Stimulated activated CD8-positive, alpha-beta memory T cell treated with anti-CD3 and anti-CD28 coated beads, Interleukin-4, amount 100 ng/mL, for 48 hours (primary cell): ENCODE results near the gene POLR2J3.
A peak's percentile ranks its signal among the peaks of the same experiment; 100 is the strongest.
"Not testable (repeated sequence)": the region's sequence is repeated elsewhere in the genome, so short reads cannot be mapped to it uniquely, and the experiment has no call there.

Source experiments
- DNase-seq: peaks from one replicate; pipeline ENCODE4 v3.0.0-alpha.2; 2020

POLR2J3 gene

DNA sequence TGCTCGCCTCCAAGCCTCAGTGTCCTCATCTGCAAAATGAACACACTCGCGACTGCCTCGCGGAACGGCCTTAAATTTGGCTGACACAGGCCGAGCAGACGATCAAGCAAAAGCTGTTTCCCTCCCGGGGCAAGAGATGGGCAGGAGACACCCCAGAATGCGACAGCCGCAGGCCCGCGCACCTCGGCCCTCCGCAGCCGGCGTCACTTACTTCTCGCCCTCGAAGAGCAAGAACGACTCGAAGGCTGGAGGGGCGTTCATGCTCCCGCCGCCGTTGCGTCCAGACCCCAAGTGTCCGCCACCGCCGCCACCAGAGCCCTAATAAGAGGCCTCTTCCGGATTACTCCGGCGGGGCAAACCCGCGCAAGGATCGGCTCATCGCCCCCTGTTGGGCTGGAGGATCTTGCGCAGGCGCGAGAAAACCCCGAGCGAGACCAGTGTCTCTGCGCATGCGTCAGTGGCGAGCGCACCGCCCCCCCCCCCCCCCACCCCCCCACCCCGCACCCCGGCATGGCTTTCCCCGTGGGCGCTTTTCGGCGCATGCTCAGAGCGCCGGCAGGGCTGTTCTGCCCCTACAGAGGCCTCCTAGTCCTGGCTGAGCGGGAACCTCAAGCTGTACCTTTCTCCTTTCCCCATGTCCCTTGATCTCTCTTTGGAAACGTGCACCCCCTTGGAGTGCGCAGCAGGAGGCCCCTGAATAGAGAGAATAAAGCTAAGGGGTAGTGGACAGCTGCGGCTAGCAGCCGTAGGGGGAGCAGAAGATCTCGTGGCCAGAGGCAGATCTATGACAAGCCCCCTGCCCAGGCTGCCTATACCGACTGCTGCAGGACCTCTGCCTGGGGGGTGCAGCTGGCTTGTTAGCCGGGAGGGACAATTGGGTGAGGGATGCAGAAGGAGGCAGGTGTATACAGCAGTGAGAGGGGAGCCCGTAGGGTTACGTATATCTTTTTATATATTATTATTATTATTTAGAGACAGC, at the start of gene POLR2J3:
TSS of gene POLR2J3 (minus strand) at position 323 of the 979 bp plus-strand sequence. CDS start at position 261, 62 bp downstream.
- peak; percentile 100 for DNase-seq

DNA sequence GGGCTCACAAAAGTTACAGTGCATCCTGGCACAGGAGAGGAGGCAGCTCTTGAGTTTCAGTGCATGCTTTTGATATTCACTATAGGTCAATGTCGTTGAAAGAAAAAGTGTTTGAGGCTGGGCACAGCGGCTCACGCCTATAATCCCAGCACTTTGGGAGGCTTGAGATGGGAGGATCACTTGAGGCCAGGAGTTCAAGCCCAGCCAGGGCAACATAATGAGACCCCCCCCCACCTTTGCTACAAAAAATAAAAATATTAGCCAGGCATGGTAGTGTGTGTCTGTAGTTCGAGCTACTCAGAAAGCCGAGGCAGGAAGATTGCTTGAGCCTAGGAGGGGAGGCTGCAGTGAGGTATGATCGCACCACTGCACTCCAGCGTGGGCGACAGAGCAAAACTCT, 45.7 kb upstream of the POLR2J3 start:
- DNase-seq, result not testable (repeated sequence)

DNA sequence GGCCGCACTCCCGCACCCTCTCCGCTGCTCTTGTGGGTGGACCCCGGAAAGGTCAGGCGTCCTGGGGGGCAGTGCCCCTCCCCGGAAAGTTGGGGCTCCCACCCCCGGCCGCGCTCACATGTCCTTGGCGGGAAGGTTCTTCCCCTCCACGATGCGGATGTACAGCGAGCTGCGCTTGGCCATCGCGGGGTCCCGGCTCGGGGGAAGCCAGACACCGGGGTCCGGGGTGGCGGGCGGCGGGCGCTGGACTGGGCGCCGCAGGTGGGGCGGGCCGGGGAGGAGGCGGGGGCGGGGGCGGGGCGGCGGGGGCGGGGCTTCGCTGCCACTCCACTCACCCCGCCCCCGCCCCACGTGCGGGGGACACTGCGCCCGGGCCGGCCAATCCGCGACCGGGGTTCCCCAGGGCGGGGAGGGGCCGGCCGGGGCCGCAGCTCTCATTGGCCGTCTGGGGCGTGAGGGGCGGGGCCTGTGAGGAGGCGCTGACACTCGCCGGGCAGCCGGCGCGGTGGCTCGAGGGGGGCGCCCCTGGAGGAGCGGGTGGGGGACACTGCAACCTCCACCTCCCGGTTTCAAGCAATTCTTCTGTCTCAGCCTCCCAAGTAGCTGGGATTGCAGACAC, 44.2 kb upstream of the POLR2J3 start, which contains the start of gene RASA4:
TSS of gene RASA4 (minus strand) at position 250 of the 619 bp plus-strand sequence. CDS start at position 183, 67 bp downstream.
- peak; percentile 56 for DNase-seq

DNA sequence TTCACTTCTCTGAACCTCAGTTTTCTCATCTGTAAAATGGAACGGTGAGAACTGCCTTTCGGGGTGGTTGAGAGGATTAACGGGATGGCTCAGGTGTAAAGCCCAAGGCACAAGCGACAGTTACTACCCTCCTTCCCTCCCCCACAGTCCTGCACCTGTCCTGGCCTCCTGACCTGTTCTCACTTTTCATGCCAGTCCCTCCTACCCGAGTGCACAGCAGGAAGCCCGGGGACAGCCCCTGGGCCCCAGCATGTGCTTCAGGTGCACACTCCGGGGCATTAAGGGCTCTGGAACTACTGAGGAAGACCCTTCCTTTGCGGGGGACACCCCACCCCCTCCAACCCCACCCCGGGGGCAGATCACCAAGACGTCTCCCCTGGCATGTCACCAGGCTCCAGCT, 43.5 kb upstream of the POLR2J3 start:
- DNase-seq, result not testable (repeated sequence)

DNA sequence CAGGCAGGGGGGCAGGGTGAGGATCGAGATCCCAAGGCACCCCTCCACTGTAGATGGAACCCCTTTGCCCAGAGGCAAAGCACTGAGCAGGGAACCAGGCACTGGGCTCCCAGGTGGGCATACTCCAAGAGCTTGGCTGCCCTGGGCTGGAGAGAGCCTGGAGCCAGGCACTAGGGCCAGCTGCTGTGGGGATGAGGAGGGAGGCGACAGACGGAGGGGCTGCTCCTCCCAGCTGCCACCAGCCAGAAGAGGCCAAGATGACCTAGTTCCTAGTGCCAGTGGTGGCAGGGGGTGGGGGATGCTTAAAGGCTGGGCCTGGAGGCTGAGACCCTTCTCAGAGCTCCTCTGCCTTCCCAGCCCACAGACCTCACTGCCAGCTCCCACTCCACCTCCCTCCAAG, 42.5 kb upstream of the POLR2J3 start:
- DNase-seq, result not testable (repeated sequence)

DNA sequence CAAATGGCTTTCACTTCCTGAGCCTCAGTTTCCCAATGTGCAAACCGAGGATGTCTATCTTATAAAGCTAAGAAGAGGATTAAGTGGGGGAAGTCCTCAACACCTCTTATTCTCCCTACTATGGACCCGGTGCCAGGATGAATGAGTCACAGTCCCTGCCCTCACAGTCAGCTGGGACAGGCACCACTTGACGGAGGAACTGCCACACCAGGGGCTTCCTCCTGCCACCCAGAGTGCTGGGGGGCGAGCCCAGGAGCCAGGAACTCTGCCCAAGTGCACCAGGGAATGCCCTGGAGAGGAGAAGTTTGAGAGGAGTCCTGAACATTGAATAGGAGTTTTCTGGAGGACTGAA, 41.9 kb upstream of the POLR2J3 start:
- not testable (repeated sequence) for DNase-seq

DNA sequence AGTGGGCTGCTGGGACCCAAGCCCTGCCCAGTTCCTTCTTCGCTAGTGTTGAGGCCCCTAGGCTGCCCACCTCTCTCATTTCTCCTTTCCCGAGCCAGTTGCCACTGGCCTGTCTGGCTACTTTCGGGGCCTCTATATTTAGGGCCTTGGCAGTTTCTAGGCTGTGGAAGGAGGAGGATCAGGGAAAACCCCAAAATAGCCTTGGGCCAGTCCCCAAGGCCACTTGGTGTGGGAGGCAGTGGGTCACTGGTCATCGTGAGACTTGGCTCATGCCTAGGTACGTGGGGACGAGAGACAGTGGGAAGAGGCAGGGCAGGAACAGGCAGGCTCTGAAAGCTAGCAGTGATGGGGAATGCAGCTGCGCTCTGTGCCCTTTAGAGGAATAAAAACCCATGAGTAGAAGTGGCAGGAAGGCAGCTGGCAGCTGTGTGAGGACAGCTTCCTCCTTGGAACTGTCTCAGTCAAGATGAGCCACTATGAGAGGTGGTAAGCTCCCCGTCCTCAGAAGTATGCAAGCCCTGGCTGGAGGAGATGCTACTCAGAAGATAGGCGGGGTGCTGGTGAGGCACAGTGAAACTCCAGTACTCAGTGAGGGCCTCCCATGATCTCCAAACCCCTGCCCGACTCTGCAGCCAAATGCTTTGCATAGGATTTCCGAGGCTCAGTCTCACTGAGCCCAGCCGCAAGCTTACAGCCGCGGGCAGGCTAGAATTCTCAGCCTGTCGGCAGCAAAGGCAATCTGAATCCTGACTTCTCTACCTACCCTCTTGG, 41.4 kb upstream of the POLR2J3 start:
- DNase-seq, result not testable (repeated sequence)

DNA sequence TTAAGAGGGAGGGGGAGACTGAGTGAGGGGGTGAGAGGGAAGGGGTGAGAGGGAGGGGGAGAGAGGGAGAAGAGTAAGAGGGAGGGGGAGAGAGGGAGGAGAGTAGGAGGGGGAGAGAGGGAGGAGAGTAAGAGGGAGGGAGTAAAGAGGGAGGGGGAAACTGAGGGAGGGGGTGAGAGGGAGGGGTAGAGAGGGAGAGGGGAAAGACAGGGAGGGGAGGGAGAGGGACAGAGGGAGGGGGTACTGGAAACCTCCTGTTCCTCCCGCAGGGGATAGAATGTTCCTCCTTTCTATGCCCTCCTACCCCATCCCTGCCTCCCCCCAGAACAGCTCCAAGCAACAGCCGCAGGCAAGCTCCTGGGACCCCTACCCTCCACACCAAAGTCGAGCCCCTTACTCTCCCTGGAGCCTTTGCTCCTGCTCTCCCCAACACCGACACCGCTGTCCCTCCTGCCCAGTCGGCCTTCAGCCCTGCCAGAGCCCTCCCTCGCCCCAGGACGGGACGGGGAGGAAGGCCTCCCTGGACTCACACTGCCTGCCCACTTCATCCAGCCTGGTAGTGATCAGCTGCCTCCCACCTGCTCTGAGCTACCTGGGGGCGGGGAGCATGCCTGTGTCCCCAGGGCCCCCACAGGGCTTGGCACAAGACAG, 39.4 kb upstream of the POLR2J3 start:
- DNase-seq, result not testable (repeated sequence)

DNA sequence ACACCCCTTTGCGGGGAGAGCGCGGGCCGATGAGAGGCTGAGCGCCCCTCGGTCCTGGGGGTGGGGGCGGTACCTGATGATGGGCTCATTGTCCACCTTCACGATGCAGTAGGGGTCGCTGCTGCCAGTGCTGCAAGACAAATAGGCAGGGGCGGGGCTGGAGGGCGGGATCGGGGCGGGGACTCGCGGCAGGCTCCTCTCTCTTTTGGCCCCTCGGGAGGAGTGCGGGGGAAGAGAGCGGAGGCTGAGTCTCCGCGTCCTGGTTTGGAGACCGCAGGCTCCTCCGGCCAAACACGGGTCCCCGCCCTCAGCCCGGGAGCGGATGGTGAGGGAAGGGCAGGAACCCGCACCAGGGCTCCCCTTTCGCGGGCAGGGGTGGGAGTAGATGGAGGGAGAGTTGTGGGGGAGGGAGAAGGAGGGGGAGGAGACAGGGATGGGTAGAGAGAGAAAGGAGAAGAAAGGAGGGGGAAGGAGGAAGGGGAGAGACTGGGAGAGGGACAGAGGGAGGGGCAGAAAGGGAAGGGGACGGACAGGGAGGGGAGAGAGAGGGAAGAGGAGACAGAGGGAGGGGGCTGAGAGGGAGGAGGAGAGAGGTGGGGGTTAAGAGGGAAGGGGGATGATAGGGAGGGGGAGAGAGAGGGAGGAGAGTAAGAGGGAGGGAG, 38.8 kb upstream of the POLR2J3 start:
- not testable (repeated sequence) for DNase-seq

DNA sequence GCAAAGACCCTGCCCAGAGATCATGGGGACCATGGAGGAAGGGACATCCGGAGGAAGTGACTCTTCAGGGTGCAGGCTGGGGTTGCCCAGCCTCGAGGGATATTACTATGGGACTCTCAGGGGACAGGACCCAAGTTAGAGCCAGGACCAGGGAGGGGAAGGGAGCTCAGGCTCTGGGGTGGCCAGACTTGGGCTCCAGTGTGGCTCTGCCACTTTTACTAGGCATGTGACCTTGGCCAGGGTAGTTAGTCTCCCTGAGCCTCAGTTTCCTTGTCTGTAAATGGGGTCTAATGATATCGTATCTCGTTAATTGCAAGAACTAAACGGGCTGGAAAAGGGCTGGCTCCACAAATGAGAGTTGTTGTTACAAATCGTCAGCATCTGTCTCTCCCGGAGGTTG, 38.1 kb upstream of the POLR2J3 start:
- not testable (repeated sequence) for DNase-seq

DNA sequence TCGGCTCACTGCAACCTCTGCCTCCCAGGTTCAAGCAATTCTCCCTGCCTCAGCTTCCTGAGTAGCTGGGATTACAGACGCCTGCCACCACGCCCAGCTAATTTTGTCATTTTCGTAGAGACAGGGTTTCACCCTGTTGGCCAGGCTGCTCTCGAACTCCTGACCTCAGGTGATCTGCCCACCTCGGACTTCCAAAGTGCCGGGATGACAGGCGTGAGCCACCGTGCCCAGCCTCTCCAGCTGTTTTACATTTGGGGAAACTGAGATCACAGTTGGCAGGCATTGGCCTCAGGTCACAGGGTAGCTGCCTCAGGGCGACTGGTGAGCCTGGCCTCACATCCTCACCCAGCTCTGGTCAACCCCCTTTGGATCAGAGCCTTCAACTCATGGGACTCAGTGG, 37.4 kb upstream of the POLR2J3 start:
- not testable (repeated sequence) for DNase-seq

DNA sequence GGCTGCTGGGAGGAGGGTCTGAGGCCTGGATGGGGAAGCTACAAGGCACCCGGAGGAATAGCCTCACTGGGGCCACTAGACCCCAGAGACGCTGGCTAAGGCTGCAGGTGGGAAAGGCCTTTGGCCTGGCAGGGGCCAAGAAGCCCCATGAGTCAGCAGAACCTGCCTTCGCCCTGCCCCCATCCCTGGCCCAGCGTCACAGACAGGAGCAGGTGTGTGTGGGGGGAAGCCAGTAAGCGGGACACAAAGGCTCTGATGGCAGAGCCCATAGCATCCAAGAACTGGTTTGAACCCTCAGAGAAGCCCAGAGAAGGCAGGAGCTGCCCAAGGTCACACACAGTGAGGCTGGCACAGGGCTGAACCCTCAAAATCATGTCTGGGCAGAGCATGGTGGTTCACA, 34.5 kb upstream of the POLR2J3 start:
- DNase-seq, result not testable (repeated sequence)

DNA sequence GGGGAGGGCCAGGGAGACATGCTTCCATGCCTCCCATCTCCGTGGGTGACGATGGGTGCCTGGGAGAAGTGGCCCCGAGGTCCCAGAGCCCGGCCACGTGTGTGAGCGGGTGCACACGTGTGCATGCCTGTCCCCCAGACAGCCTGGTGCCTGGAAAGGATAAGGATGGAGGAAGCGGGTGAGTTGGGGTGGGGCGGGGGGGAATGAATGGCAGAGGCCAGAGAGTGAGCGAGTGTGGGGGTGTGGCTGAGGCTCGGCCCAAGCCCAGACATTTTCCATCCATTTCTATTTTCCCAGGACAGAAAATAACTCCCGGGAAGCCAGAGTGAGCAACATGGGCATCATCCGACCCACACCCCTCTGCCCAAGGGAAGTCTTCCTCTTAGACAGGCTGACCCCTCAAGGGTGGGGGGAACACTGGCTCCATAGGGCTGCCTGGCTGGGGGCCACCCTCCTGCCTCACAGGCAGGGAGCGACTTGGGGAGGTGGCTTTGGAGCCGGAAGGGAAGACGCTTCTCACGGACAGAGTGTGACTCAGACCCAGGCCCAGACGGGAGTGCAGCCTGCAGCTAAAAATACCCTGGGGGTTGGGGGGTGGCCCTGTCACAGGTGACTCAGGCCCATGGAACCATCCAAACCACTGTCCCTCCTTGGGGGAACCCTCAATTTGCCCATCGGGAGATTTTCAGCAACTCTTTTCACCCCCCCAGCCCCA, 32.2 kb upstream of the POLR2J3 start:
- not testable (repeated sequence) for DNase-seq

DNA sequence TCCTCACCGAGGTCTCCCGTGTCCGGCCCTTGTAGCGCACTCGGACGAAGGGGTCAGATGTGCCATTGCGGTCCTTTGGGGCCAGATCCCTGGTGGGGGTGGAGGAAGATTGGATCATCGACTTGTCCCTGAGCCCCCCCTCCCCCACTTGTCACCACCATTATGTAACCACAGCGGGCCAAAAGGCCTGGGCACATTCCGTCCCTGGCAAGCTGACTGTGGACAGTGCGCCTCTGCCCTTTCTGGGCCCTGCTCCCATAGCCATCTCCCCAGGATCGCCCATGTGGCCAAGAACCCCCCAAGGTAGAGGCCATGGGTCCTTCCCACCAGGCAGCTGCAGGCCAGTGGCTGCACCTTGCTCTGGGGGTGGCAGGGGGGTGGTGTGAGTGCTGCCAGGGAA, 29.9 kb upstream of the POLR2J3 start:
- not testable (repeated sequence) for DNase-seq

DNA sequence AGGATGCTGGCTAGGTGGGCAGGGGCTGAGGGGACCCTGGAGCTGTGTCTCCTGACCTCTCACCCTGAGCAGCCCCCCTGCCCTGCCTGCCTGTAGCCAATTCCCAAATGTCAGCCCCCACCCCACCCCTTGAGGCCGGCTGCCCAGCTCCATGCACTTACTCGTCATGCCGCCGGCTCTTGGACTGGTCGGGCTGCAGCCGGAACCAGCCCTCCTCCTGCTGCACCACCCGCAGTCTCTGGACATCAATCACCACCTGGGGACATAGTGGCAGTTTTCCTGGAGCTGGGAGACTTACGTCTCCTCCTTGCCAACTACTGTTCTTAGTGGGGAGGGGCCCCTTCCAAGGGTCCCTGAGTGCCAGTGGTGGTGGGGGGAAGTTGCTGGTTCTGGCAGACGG, 27.3 kb upstream of the POLR2J3 start:
- not testable (repeated sequence) for DNase-seq

DNA sequence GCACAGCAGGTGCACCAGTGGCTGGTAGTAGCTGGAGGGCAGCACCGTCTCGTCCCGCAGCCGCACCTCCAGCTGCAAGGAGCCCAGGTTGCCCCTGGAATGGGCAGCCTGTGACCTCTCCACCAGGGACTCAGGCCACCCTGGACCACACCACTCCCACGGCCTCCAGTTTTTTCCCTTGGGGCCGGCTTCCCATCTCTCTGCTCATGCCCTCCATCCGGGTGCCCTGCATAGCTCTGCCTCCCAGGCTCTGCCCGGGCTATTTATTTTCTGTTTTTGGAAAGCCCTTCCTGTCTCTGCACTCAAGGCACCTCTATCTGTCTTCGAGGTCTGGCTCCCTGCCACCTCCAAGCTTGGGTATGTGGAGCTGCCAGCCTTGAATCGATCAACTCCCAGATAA, 23.7 kb upstream of the POLR2J3 start:
- not testable (repeated sequence) for DNase-seq

DNA sequence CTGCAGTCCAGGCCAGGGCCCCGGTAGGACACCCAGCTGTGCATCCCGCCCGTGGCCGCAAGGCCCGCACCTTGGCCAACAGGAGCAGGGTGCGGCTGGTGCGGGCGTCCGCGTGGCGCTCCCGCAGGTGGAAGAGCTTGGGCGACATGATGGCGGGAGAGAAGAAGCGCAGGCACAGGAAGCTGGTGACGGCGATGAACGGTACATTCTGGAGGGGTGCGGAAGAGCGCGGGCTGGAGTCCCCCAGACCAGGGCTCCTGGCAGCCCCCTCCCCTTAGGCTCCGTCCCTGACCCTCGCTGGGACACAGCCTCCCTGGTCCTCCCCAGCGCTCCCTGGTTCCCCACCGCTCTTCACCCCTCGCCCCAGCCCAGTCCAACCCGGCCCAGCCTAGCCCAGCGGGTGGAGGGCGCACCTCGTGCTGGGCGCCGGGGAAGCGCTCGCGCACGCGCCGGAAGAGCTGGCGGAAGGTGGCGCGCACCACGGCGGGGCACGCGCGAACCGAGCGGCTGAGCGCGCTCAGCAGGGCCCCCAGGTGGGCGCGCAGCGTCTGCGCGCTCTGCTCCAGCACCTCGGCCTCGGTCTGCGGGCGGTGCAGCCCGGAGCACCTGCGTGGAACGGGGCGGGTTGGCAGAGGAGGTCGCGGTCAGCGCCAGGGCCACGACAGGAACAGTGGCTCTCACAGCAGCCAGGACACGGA, 21.4 kb upstream of the POLR2J3 start:
- not testable (repeated sequence) for DNase-seq

DNA sequence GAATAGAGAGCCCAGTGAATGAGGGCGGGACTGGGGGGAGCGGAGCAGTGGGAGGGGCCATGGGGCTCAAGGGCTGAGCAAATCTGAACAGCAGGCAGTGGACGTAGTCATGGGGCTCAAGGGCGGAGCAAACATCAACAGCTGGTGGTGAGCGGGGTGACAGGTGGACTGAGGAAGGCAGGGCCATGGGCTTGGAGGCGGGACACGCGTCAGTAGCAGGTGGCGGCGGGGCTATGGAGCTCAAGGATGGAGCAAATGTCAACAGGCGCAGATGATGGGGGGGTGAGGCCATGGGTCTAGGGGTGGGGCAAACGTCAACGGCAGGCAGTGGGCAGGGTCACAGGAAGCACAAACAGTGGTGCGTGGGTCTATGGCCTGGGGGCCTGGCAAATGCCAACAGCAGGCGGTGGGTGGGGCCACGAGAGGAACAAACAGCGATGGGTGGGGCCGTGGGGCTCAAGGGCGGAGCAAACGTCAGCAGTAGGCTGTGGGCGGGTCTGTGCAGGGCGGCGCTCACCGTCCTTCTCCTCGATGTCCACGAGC, 20.2 kb upstream of the POLR2J3 start:
- peak; percentile 45 for DNase-seq

DNA sequence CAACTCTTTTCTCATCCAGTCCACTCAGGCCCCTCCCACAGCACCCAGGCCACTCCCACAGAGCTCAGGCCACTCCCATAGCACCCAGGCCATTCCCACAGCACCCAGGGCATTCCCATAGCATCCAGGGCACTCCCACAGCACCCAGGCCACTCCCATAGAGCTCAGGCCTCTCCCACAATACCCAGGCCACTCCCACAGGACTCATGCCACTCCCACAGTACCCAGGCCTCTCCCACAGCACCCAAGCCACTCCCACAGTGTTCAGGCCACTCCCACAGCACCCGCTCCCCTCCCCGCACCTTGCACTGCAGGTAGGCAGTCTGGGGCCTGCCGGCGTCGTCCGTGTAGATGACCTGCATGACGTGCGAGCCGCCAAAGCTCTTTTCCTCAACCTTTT, 17.5 kb upstream of the POLR2J3 start:
- not testable (repeated sequence) for DNase-seq

DNA sequence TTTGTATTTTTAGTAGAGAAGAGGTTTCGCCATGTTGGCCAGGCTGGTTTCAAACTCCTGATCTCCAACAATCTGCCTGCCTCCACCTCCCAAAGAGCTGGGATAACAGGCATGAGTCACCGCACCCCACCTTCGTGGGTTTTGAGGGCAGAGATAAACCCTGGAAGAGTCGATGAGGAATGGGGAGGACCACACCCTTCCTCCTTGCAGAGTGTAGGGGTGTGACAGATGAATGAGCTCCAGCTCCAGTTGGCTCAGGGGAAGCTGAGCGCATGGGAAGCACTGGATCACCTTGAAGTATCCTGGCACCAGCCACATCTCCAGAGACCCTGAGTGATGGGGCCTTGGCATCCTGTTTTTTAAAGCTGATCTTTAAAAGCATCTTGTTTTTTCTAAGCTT, 11.1 kb upstream of the POLR2J3 start:
- not testable (repeated sequence) for DNase-seq
